IMR-90 (cell line): ENCODE results near the gene COQ10A. TPM values are rescaled to one million over a fixed set of nuclear protein-coding genes. Genes with fewer than 3 reads are reported as not detected.

ENCODE experiments used
- ATAC-seq: fragments of 200-7000 bp; cut with Tn5 transposase; 2 replicates; pipeline ENCODE4 v1.9.1; 2020; ENCODE audit warnings: low read depth, mild to moderate bottlenecking, moderate library complexity
- BruUV-seq: library from RNA; stranded (reverse); fragments of 400-500 nt; replicated peaks from 2 replicates; lab custom pipeline; 2021; lab: Mats Ljungman, UMichigan
- CTCF ChIA-PET: fragments of 300-600 bp; formaldehyde crosslinking; extraction: SDS; loops from one replicate; lab custom pipeline; 2021; ENCODE audit warnings: antibody characterized with exemption; lab: Yijun Ruan, JAX
- POLR2A ChIA-PET: fragments of 300-600 bp; sonication (Branson Sonifier 250); formaldehyde crosslinking; loops from one replicate; lab custom pipeline; 2022; ENCODE audit warnings: antibody characterized with exemption; ENCODE audit not compliant: unreplicated experiment; lab: Charles Lee
- DNase-seq: peaks from one replicate; pipeline ENCODE4 v3.0.0; 2013
- H2AFZ ChIP-seq: replicated peaks from 2 replicates; pipeline ENCODE3; 2013; ENCODE audit warnings: low read length, mild to moderate bottlenecking; ENCODE audit not compliant: poor library complexity
- H2AK5ac ChIP-seq: 2 replicates; pipeline ENCODE4 v1.6.1; 2013; ENCODE audit warnings: low read depth, low read length, inconsistent platforms
- H2AK9ac ChIP-seq: replicated peaks from 2 replicates; pipeline ENCODE3; 2013; ENCODE audit warnings: mild to moderate bottlenecking, low read depth, low read length, moderate library complexity; ENCODE audit not compliant: poor library complexity
- H2BK120ac ChIP-seq: 2 replicates; pipeline ENCODE4 v1.6.1; 2013; ENCODE audit warnings: low read depth, low read length, inconsistent platforms
- H2BK15ac ChIP-seq: 3 replicates; pipeline ENCODE4 v1.6.1; 2013; ENCODE audit warnings: low read depth, low read length, inconsistent platforms
- H2BK20ac ChIP-seq: 2 replicates; pipeline ENCODE4 v1.6.1; 2013; ENCODE audit warnings: low read depth, mild to moderate bottlenecking, inconsistent platforms, low read length, moderate library complexity
- H2BK5ac ChIP-seq: 2 replicates; pipeline ENCODE4 v1.6.1; 2013; ENCODE audit warnings: mild to moderate bottlenecking, low read depth, low read length, inconsistent platforms; ENCODE audit not compliant: poor library complexity, severe bottlenecking
- H3K14ac ChIP-seq: replicated peaks from 2 replicates; pipeline ENCODE4 v1.6.1; 2013; ENCODE audit warnings: low read depth, low read length, inconsistent platforms
- H3K18ac ChIP-seq: 2 replicates; pipeline ENCODE4 v1.6.1; 2013; ENCODE audit warnings: low read depth, low read length, control low read depth
- H3K23ac ChIP-seq: 2 replicates; pipeline ENCODE4 v1.6.1; 2013; ENCODE audit warnings: low read depth, low read length, inconsistent platforms
- H3K27ac ChIP-seq: 2 replicates; pipeline ENCODE4 v1.5.1; 2013; ENCODE audit warnings: mild to moderate bottlenecking, control low read depth, low read length; ENCODE audit not compliant: insufficient read depth
- H3K27me3 ChIP-seq: 2 replicates; pipeline ENCODE4 v1.6.1; 2013; ENCODE audit warnings: low read length; ENCODE audit not compliant: control insufficient read depth, insufficient read depth
- H3K36me3 ChIP-seq: 2 replicates; pipeline ENCODE4 v1.6.1; 2013; ENCODE audit warnings: low read length, mixed read lengths; ENCODE audit not compliant: control insufficient read depth, insufficient read depth
- H3K4ac ChIP-seq: 2 replicates; pipeline ENCODE4 v1.6.1; 2013; ENCODE audit warnings: low read depth, low read length, inconsistent platforms
- H3K4me1 ChIP-seq: 2 replicates; pipeline ENCODE4 v1.6.1; 2013; ENCODE audit warnings: low read length, mixed read lengths; ENCODE audit not compliant: control insufficient read depth, insufficient read depth
- H3K4me2 ChIP-seq: 2 replicates; pipeline ENCODE4 v1.6.1; 2013; ENCODE audit warnings: low read depth, mild to moderate bottlenecking, control low read depth, low read length, moderate library complexity
- H3K4me3 ChIP-seq: 2 replicates; pipeline ENCODE4 v1.5.1; 2013; ENCODE audit warnings: low read depth, mild to moderate bottlenecking, control low read depth, low read length, moderate library complexity; ENCODE audit not compliant: insufficient read depth
- H3K56ac ChIP-seq: 2 replicates; pipeline ENCODE4 v1.6.1; 2013; ENCODE audit warnings: low read length, inconsistent platforms; ENCODE audit not compliant: insufficient read depth; ENCODE audit errors: extremely low read depth
- H3K79me1 ChIP-seq, 2 experiments: 2 replicates each; pipeline ENCODE4 v1.6.1; 2013; ENCODE audit warnings: low read length in 2 of 2, inconsistent platforms in 1 of 2, low read depth in 1 of 2
- H3K9ac ChIP-seq: 2 replicates; pipeline ENCODE4 v1.6.1; 2013; ENCODE audit warnings: low read depth, low read length, control low read depth
- H3K9me1 ChIP-seq: 2 replicates; pipeline ENCODE4 v1.6.1; 2013; ENCODE audit warnings: low read length, inconsistent platforms; ENCODE audit not compliant: insufficient read depth
- H3K9me3 ChIP-seq: 2 replicates; pipeline ENCODE4 v1.6.1; 2013; ENCODE audit warnings: low read length; ENCODE audit not compliant: control insufficient read depth, insufficient read depth
- H4K20me1 ChIP-seq: 2 replicates; pipeline ENCODE4 v1.6.1; 2013; ENCODE audit warnings: low read length, inconsistent platforms; ENCODE audit not compliant: insufficient read depth
- H4K5ac ChIP-seq: 2 replicates; pipeline ENCODE4 v1.6.1; 2013; ENCODE audit warnings: mild to moderate bottlenecking, low read depth, low read length, control low read depth
- H4K8ac ChIP-seq, 2 experiments: 2 replicates each; pipeline ENCODE4 v1.6.1; 2013; ENCODE audit warnings: low read depth in 2 of 2, low read length in 2 of 2, control low read depth in 1 of 2, inconsistent platforms in 1 of 2
- H4K91ac ChIP-seq: 2 replicates; pipeline ENCODE4 v1.6.1; 2013; ENCODE audit warnings: low read depth, low read length, inconsistent platforms; ENCODE audit not compliant: insufficient read depth
- BHLHE40 ChIP-seq: fragments of 150-350 bp; IDR thresholded peaks from 2 replicates; pipeline ENCODE4 v1.6.1; 2016; ENCODE audit warnings: mild to moderate bottlenecking, low read depth, low read length
- CEBPB ChIP-seq: IDR thresholded peaks from 2 replicates; pipeline ENCODE4 v1.6.1; 2012; ENCODE audit warnings: low read depth, low read length, improper control_type of control experiment
- CHD1 ChIP-seq: IDR thresholded peaks from 2 replicates; pipeline ENCODE4 v1.6.1; 2012; ENCODE audit warnings: low read depth, low read length, improper control_type of control experiment
- FOS ChIP-seq: fragments of 150-350 bp; IDR thresholded peaks from 2 replicates; pipeline ENCODE4 v1.6.1; 2016; ENCODE audit warnings: low read depth, low read length
- MAFK ChIP-seq: IDR thresholded peaks from 2 replicates; pipeline ENCODE4 v1.6.1; 2012; ENCODE audit warnings: low read depth, low read length, improper control_type of control experiment
- MAZ ChIP-seq: IDR thresholded peaks from 2 replicates; pipeline ENCODE4 v1.6.1; 2012; ENCODE audit warnings: low read depth, mild to moderate bottlenecking, low read length, improper control_type of control experiment, moderate library complexity, borderline replicate concordance
- MXI1 ChIP-seq: IDR thresholded peaks from 2 replicates; pipeline ENCODE4 v1.6.1; 2012; ENCODE audit warnings: low read depth, mild to moderate bottlenecking, low read length, moderate library complexity, borderline replicate concordance
- NFE2L2 ChIP-seq: fragments of 150-350 bp; IDR thresholded peaks from 2 replicates; pipeline ENCODE4 v1.6.1; 2016; ENCODE audit warnings: low read depth, mild to moderate bottlenecking, low read length
- POLR2A ChIP-seq: IDR thresholded peaks from 2 replicates; pipeline ENCODE4 v1.6.1; 2012; ENCODE audit warnings: mild to moderate bottlenecking, low read depth, low read length
- RCOR1 ChIP-seq: IDR thresholded peaks from 2 replicates; pipeline ENCODE4 v1.6.1; 2012; ENCODE audit warnings: mild to moderate bottlenecking, low read length, improper control_type of control experiment; ENCODE audit not compliant: insufficient replicate concordance
- RFX5 ChIP-seq: IDR thresholded peaks from 2 replicates; pipeline ENCODE4 v1.8.0; 2012; ENCODE audit warnings: low read depth, mild to moderate bottlenecking, low read length, moderate library complexity
- SMC3 ChIP-seq: fragments of 150-350 bp; IDR thresholded peaks from 2 replicates; pipeline ENCODE4 v1.6.1; 2016; ENCODE audit warnings: low read depth, mild to moderate bottlenecking, antibody characterized with exemption, low read length, moderate library complexity
- WGBS, 2 experiments: methylation state at CpG; one replicate each; pipeline versions ENCODE4 v1.1.5 to v1.1.7; 2013; ENCODE audit warnings: missing lambda C conversion rate in 2 of 2; ENCODE audit not compliant: insufficient read length in 1 of 2; ENCODE audit errors: extremely low coverage in 2 of 2; 5-methylcytosine and 5-hydroxymethylcytosine counted together
- dilution Hi-C: fragments of 300-500 bp; cut with HindIII; formaldehyde crosslinking; loops from one replicate; pipeline ENCODE4 v1.14.3; 2018; ENCODE audit warnings: low sequenced_read_pairs; ENCODE audit not compliant: unreplicated experiment
- in situ Hi-C: fragments of 300-500 bp; cut with MboI; formaldehyde crosslinking; loops from 3 replicates; pipeline ENCODE4 v1.14.3; 2019; ENCODE audit warnings: low sequenced_read_pairs, inconsistent platforms, mixed read lengths
- intact Hi-C: fragments of 100-400 bp; cut with micrococcal nuclease; formaldehyde crosslinking; loops from 2 replicates; pipeline ENCODE4 v1.10.0; 2022
- polyA plus RNA-seq, 3 experiments: library from polyadenylated mRNA; depleted of rRNA; stranded (reverse); fragments of >200 nt; gene quantifications; 2 replicates each; pipeline ENCODE4 v1.2.3, GENCODE V29; 2012; ENCODE audit warnings: low replicate concordance in 1 of 3
- total RNA-seq: library from RNA; depleted of rRNA; stranded (reverse); fragments of >200 nt; gene quantifications from 2 replicates; pipeline ENCODE4 v1.2.3, GENCODE V29; 2012
- TF ChIP-seq, protein P1 (sequence below): fragments of 150-350 bp; IDR thresholded peaks from 2 replicates; pipeline ENCODE4 v1.6.1; 2017; ENCODE audit warnings: mild to moderate bottlenecking, antibody characterized with exemption, low read length, low read depth
- TF ChIP-seq, protein P2 (sequence below): conservative IDR thresholded peaks from 2 replicates; pipeline ENCODE4 v1.5.1; 2012; ENCODE audit warnings: mild to moderate bottlenecking, low read depth, low read length, improper control_type of control experiment

COQ10A gene
- total and polyA plus RNA-seq, 2 of the 4 experiments (the other 2 are of a cell fraction), result 4.7 to 10.8 TPM

DNA sequence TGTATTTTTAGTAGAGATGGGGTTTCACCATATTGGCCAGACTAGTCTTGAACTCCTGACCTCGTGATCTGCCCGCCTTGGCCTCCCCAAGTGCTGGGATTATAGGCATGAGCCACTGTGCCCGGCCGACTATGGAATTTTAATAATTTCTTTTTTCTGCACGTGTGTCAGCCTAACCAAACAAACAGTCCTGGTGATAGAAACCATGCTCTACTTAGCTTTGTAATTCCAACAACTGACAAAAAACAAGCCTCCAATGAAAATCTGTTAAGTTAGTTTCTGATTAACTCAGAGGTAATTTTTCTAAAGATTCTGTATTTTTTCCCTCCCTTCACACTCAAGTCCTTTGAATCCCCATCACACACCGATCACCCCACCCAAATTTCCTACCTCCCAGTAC, 15.3 kb downstream of the COQ10A start:
- no peak overlapping the region for H3K4me2 ChIP-seq
- no peak overlapping the region for H2BK5ac ChIP-seq
- ChIA-PET CTCF (interaction anchor here (1.1 kb wide), 1 partner anchor 17 kb away, joined by 4 read pairs; no protein-coding TSS in a partner anchor), POLR2A (no interaction called here)
- peaks cover 53% of the 10 kb centered on the region for H3K36me3 ChIP-seq
- H3K9me1 ChIP-seq, result no peaks in the 10 kb centered on the region
- H3K56ac ChIP-seq, result no peak overlapping the region
- H3K9ac ChIP-seq, result no peak overlapping the region
- no peak overlapping the region for H2BK120ac ChIP-seq
- TF ChIP-seq CEBPB (no peak), MXI1 (no peak), BHLHE40 (no peak), NFE2L2 (no peak), RCOR1 (no peak), RFX5 (no peak), SMC3 (no peak), CHD1 (no peak), POLR2A (no peak), FOS (no peak), MAFK (no peak), MAZ (no peak)
- TF ChIP-seq, protein P1, sequence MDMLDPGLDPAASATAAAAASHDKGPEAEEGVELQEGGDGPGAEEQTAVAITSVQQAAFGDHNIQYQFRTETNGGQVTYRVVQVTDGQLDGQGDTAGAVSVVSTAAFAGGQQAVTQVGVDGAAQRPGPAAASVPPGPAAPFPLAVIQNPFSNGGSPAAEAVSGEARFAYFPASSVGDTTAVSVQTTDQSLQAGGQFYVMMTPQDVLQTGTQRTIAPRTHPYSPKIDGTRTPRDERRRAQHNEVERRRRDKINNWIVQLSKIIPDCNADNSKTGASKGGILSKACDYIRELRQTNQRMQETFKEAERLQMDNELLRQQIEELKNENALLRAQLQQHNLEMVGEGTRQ, result no peak
- TF ChIP-seq, protein P2, sequence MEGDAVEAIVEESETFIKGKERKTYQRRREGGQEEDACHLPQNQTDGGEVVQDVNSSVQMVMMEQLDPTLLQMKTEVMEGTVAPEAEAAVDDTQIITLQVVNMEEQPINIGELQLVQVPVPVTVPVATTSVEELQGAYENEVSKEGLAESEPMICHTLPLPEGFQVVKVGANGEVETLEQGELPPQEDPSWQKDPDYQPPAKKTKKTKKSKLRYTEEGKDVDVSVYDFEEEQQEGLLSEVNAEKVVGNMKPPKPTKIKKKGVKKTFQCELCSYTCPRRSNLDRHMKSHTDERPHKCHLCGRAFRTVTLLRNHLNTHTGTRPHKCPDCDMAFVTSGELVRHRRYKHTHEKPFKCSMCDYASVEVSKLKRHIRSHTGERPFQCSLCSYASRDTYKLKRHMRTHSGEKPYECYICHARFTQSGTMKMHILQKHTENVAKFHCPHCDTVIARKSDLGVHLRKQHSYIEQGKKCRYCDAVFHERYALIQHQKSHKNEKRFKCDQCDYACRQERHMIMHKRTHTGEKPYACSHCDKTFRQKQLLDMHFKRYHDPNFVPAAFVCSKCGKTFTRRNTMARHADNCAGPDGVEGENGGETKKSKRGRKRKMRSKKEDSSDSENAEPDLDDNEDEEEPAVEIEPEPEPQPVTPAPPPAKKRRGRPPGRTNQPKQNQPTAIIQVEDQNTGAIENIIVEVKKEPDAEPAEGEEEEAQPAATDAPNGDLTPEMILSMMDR, result no peak
- dilution Hi-C loops (no loop called here), in situ Hi-C loops (no loop called here), intact Hi-C loops (no loop called here)
- no peak overlapping the region for H3K14ac ChIP-seq
- H2BK15ac ChIP-seq, result no peak overlapping the region
- H2BK20ac ChIP-seq, result no peak overlapping the region
- no peaks in the 10 kb centered on the region for H3K27me3 ChIP-seq
- no peak overlapping the region for H3K4ac ChIP-seq
- peaks cover 17 to 22% of the 10 kb centered on the region in 2 experiments for H3K79me1 ChIP-seq
- no peak overlapping the region for H4K91ac ChIP-seq
- no TSS peak for BruUV-seq
- H2AK9ac ChIP-seq, result no peak overlapping the region
- no peak overlapping the region for H4K8ac ChIP-seq
- no peaks in the 10 kb centered on the region for H3K9me3 ChIP-seq
- H4K5ac ChIP-seq, result no peak overlapping the region
- H3K23ac ChIP-seq, result no peak overlapping the region
- ATAC-seq, result no peak
- H3K27ac ChIP-seq, result no peak overlapping the region
- H4K20me1 ChIP-seq, result peaks cover 8% of the 10 kb centered on the region; the same call in 1 of the 2 replicates
- no peak overlapping the region for H3K18ac ChIP-seq
- no peak overlapping the region for H2AK5ac ChIP-seq
- WGBS, 2 experiments, result 100% methylated on average over 1 of the region's 6 CpGs; no CpG with 5 or more reads in 1 of the 2 experiments
- no peak for DNase-seq
- peaks cover 4% of the 10 kb centered on the region; the same call in 1 of the 2 replicates for H3K4me1 ChIP-seq
- no peak overlapping the region for H2AFZ ChIP-seq
- H3K4me3 ChIP-seq, result no peak overlapping the region
